Smooth muscle cell (in vitro differentiated cells): ENCODE measurements around the gene LPP. TPM values are rescaled to one million over a fixed set of nuclear protein-coding genes. Genes with fewer than 3 reads are reported as not detected.

Experiments
- DNase-seq: peaks from one replicate; lab custom pipeline; 2025; ENCODE audit not compliant: unreplicated experiment; lab: John Stamatoyannopoulos, UW
- H2AFZ ChIP-seq: fragments of 200-600 bp; sonication (generic); 2 replicates; pipeline ENCODE4 v1.6.0; 2016; ENCODE audit warnings: antibody characterized with exemption, low read depth, mild to moderate bottlenecking
- H3F3A ChIP-seq: fragments of 200-600 bp; sonication (generic); 2 replicates; pipeline ENCODE4 v1.6.0; 2017; ENCODE audit warnings: antibody characterized with exemption, low read depth
- H3K27ac ChIP-seq: fragments of 200-600 bp; sonication (generic); 2 replicates; pipeline ENCODE4 v1.5.1; 2016; ENCODE audit warnings: low read depth, mild to moderate bottlenecking
- H3K27me3 ChIP-seq: fragments of 200-600 bp; sonication (generic); 2 replicates; pipeline ENCODE4 v1.6.1; 2016; ENCODE audit warnings: low read depth, mild to moderate bottlenecking
- H3K36me3 ChIP-seq: fragments of 200-600 bp; sonication (generic); 2 replicates; pipeline ENCODE4 v1.5.1; 2016; ENCODE audit warnings: low read depth
- H3K4me1 ChIP-seq: fragments of 200-600 bp; sonication (generic); 2 replicates; pipeline ENCODE4 v1.5.1; 2016; ENCODE audit warnings: low read depth
- H3K4me2 ChIP-seq: fragments of 200-600 bp; sonication (generic); 2 replicates; pipeline ENCODE4 v1.6.0; 2016; ENCODE audit warnings: mild to moderate bottlenecking
- H3K4me3 ChIP-seq: fragments of 200-600 bp; sonication (generic); 2 replicates; pipeline ENCODE4 v1.5.1; 2016; ENCODE audit warnings: mild to moderate bottlenecking
- H3K79me2 ChIP-seq: fragments of 200-600 bp; sonication (generic); 2 replicates; pipeline ENCODE4 v1.6.0; 2016; ENCODE audit warnings: low read depth, mild to moderate bottlenecking
- H3K9ac ChIP-seq: fragments of 200-600 bp; sonication (generic); 2 replicates; pipeline ENCODE4 v1.6.0; 2016; ENCODE audit warnings: low read depth
- H3K9me3 ChIP-seq: fragments of 200-600 bp; sonication (generic); replicated peaks from 2 replicates; pipeline ENCODE4 v1.5.1; 2016; ENCODE audit warnings: low read depth
- H4K20me1 ChIP-seq: fragments of 200-600 bp; sonication (generic); 2 replicates; pipeline ENCODE4 v1.6.0; 2016; ENCODE audit warnings: low read depth
- WGBS: methylation state at CpG from one replicate; pipeline ENCODE4 v1.1.7; 2016; ENCODE audit warnings: low lambda C conversion rate; 5-methylcytosine and 5-hydroxymethylcytosine counted together
- polyA plus RNA-seq: library from polyadenylated mRNA; unstranded; fragments of >200 nt; fragmentation: Nextera tagmentation; extraction: Ambion mirVana; gene quantifications from 2 replicates; pipeline ENCODE4 v1.2.1, GENCODE V29; 2016
- total RNA-seq: library from RNA; depleted of rRNA; stranded (reverse); fragments of >200 nt; gene quantifications from 2 replicates; pipeline ENCODE4 v1.2.3, GENCODE V29; 2014
- TF ChIP-seq, protein P1 (sequence below): fragments of 200-600 bp; sonication (generic); IDR thresholded peaks from 2 replicates; pipeline ENCODE4 v1.5.1; 2017; ENCODE audit warnings: borderline replicate concordance, mild to moderate bottlenecking, antibody characterized with exemption; ENCODE audit not compliant: insufficient read depth, poor library complexity, severe bottlenecking

The LPP gene
- total and polyA plus RNA-seq, 2 experiments from 2014 or later = 42.3 to 128 TPM

DNA sequence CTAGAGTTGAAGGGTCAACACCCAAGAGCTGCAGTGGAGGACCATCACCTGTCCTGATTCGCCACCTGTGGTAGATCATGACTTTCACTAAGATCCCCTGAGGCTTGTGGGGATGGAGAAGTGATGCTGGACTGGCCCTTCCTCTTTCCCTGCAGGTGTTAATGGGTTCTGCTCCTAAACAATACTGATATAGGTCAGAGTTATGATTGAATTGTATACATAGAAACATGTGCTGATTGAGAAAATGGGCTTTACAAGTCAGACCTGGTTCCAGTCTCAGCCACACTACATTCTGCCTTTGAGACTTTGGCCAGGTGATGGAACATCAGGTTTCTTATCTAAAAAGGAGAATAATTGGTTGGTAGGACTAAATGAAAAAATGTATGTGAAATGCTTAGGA, 598.9 kb downstream of the LPP start:
- no peak overlapping the region for H3K27ac ChIP-seq
- no peaks in the 10 kb centered on the region for H3K4me1 ChIP-seq
- no peaks in the 10 kb centered on the region for H3K36me3 ChIP-seq
- peaks cover 4% of the 10 kb centered on the region for H3K79me2 ChIP-seq
- H3F3A ChIP-seq = no peaks in the 10 kb centered on the region
- no peak overlapping the region for H2AFZ ChIP-seq
- H3K9me3 ChIP-seq = no peaks in the 10 kb centered on the region
- H3K4me3 ChIP-seq = no peak overlapping the region
- H3K4me2 ChIP-seq = no peak overlapping the region
- DNase-seq = no peak
- TF ChIP-seq, protein P1, sequence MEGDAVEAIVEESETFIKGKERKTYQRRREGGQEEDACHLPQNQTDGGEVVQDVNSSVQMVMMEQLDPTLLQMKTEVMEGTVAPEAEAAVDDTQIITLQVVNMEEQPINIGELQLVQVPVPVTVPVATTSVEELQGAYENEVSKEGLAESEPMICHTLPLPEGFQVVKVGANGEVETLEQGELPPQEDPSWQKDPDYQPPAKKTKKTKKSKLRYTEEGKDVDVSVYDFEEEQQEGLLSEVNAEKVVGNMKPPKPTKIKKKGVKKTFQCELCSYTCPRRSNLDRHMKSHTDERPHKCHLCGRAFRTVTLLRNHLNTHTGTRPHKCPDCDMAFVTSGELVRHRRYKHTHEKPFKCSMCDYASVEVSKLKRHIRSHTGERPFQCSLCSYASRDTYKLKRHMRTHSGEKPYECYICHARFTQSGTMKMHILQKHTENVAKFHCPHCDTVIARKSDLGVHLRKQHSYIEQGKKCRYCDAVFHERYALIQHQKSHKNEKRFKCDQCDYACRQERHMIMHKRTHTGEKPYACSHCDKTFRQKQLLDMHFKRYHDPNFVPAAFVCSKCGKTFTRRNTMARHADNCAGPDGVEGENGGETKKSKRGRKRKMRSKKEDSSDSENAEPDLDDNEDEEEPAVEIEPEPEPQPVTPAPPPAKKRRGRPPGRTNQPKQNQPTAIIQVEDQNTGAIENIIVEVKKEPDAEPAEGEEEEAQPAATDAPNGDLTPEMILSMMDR = no peak
- no peak overlapping the region for H3K9ac ChIP-seq
- H3K27me3 ChIP-seq = no peaks in the 10 kb centered on the region
- H4K20me1 ChIP-seq = peaks cover 9% of the 10 kb centered on the region
- WGBS = 91% methylated on average over 1 of the region's 1 CpG

DNA sequence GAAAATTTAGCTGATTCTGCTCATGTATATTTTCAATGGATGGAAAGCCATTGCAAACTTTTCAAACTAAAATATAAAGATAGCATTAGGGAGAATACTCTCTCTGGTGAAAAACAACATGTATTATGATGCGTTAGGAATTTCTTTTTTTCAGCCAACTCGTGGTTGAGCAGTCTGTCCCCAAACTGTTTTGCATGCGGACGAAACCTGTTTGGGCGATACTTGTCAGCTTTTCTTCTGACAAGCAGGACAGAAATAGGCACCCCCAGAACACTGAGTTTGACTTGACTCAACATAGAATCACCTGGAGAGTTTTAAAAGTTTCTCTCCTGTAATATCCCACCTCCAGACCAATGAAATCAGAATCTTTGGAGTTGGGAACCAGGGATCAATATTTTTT, 600.3 kb downstream of the LPP start:
- no peak overlapping the region for H2AFZ ChIP-seq
- H3F3A ChIP-seq = no peaks in the 10 kb centered on the region
- no peaks in the 10 kb centered on the region for H3K4me1 ChIP-seq
- H3K9me3 ChIP-seq = no peaks in the 10 kb centered on the region
- TF ChIP-seq, protein P1 = no peak
- H3K9ac ChIP-seq = no peak overlapping the region
- no peaks in the 10 kb centered on the region for H3K36me3 ChIP-seq
- H4K20me1 ChIP-seq = peaks cover 8% of the 10 kb centered on the region
- peaks cover 3% of the 10 kb centered on the region for H3K79me2 ChIP-seq
- WGBS = 92% methylated on average over 5 of the region's 5 CpGs
- DNase-seq = no peak
- no peaks in the 10 kb centered on the region for H3K27me3 ChIP-seq
- no peak overlapping the region for H3K4me3 ChIP-seq
- H3K27ac ChIP-seq = no peak overlapping the region
- no peak overlapping the region for H3K4me2 ChIP-seq

DNA sequence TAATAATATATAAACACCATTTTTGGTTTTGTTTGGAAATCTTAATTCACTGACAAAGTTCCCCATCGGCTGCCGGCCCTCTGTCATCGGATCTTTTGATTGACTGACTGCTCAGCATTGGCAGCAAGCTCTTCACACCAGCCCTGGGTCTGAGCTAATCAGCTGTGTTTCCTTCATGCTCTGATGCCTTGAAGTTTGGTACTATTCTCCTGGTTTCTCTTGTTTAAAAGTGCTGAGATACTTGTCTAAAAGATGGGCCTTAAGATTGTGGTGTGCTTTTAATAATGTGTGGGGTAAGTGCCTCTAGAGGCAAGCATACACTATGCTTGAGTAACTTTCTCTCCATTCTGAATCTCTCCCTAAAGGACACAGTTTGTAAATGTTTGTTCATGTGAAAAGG, 602.3 kb downstream of the LPP start:
- Histone ChIP-seq H4K20me1 (peaks cover 6% of the 10 kb centered on the region), H3K27ac (no peak overlapping the region), H3K4me2 (no peak overlapping the region), H2AFZ (no peak overlapping the region), H3K4me3 (no peak overlapping the region), H3K9me3 (no peaks in the 10 kb centered on the region), H3K36me3 (no peaks in the 10 kb centered on the region), H3K79me2 (no peaks in the 10 kb centered on the region), H3K4me1 (no peaks in the 10 kb centered on the region), H3K27me3 (no peaks in the 10 kb centered on the region), H3K9ac (no peak overlapping the region), H3F3A (peaks cover 4% of the 10 kb centered on the region)
- TF ChIP-seq, protein P1 = no peak
- no peak for DNase-seq
- 96% methylated on average over 3 of the region's 3 CpGs for WGBS

DNA sequence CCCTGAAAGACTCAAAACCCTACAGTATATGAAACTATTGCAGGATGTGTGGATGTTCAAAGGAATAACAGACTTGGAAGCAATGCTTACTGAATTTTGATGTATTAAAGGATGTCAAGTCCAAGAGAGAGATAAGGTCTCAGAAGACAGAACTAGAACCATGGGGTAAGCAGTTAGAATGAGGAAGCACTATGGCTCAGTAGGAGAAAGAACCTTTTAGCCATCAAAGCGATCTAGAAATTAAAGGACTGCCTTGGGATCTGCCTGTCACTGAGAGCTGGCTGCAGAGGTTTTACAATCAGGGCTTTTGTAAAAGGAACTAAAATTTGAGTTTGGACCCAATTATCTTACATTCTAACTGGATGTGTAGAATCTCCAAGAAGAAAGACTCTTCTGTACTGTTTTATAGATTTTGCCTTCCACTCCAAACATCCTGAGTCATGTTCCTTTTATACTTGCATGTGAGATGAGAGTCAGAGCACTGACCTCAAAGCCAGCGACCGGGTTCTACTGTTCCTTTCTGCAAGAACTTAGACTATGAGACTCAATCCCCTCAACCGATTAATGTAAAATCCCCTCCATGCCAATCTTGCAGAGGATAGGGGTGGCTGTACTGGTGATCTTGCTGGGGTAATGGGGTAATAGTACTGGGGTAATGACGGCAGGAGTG, 605.5 kb downstream of the LPP start:
- no peak overlapping the region for H2AFZ ChIP-seq
- H3K79me2 ChIP-seq = peaks cover 5% of the 10 kb centered on the region
- no peak overlapping the region for H3K4me3 ChIP-seq
- TF ChIP-seq, protein P1 = no peak
- H4K20me1 ChIP-seq = peaks cover 8% of the 10 kb centered on the region
- no peaks in the 10 kb centered on the region for H3K4me1 ChIP-seq
- no peaks in the 10 kb centered on the region for H3K27me3 ChIP-seq
- WGBS = 93% methylated on average over 5 of the region's 5 CpGs
- H3K4me2 ChIP-seq = no peak overlapping the region
- no peaks in the 10 kb centered on the region for H3K9me3 ChIP-seq
- H3K36me3 ChIP-seq = no peaks in the 10 kb centered on the region
- H3K9ac ChIP-seq = no peak overlapping the region
- peaks cover 4% of the 10 kb centered on the region for H3F3A ChIP-seq
- no peak overlapping the region for H3K27ac ChIP-seq
- DNase-seq = no peak
